DOHH2 (cell line): ENCODE measurements around the gene AKAP8L.

Source experiments
- H3F3A ChIP-seq: fragments of 200-600 bp; sonication (generic), shearing (Covaris generic); 2 replicates; pipeline ENCODE4 v1.6.0; 2016; ENCODE audit warnings: antibody characterized with exemption, mild to moderate bottlenecking; ENCODE audit not compliant: control insufficient read depth, insufficient read depth
- H3K27ac ChIP-seq: fragments of 200-600 bp; sonication (generic); 2 replicates; pipeline ENCODE4 v1.5.1; 2014; ENCODE audit warnings: low read depth, mild to moderate bottlenecking, low read length, moderate library complexity
- H3K27me3 ChIP-seq: fragments of 200-600 bp; sonication (generic); 2 replicates; pipeline ENCODE4 v1.6.1; 2014; ENCODE audit warnings: mild to moderate bottlenecking, low read length, mixed read lengths; ENCODE audit not compliant: control insufficient read depth
- H3K36me3 ChIP-seq: fragments of 200-600 bp; sonication (generic); 2 replicates; pipeline ENCODE4 v1.6.1; 2014; ENCODE audit warnings: mild to moderate bottlenecking, low read length, moderate library complexity, mixed read lengths; ENCODE audit not compliant: control insufficient read depth
- H3K4me1 ChIP-seq: fragments of 200-600 bp; sonication (generic); 2 replicates; pipeline ENCODE4 v1.6.1; 2014; ENCODE audit warnings: mild to moderate bottlenecking, low read length, mixed read lengths; ENCODE audit not compliant: control insufficient read depth
- H3K4me2 ChIP-seq: fragments of 200-600 bp; sonication (generic); 2 replicates; pipeline ENCODE4 v1.6.0; 2014; ENCODE audit warnings: mild to moderate bottlenecking, low read length, moderate library complexity
- H3K4me3 ChIP-seq: fragments of 200-600 bp; sonication (generic); 2 replicates; pipeline ENCODE4 v1.5.1; 2014; ENCODE audit warnings: mild to moderate bottlenecking, low read length, mixed read lengths
- H3K79me2 ChIP-seq: fragments of 200-600 bp; sonication (generic); 2 replicates; pipeline ENCODE4 v1.6.1; 2014; ENCODE audit warnings: mild to moderate bottlenecking, low read length, mixed read lengths; ENCODE audit not compliant: control insufficient read depth
- H3K9me2 ChIP-seq: fragments of 200-600 bp; sonication (generic); replicated peaks from 2 replicates; pipeline ENCODE4 v1.6.1; 2014; ENCODE audit warnings: mild to moderate bottlenecking, low read length, mixed read lengths; ENCODE audit not compliant: control insufficient read depth
- H3K9me3 ChIP-seq: fragments of 200-600 bp; sonication (generic); 2 replicates; pipeline ENCODE4 v1.6.1; 2014; ENCODE audit warnings: antibody characterized with exemption, low read length, mixed read lengths; ENCODE audit not compliant: control insufficient read depth, insufficient read depth
- H4K20me1 ChIP-seq: fragments of 200-600 bp; sonication (generic); 2 replicates; pipeline ENCODE4 v1.6.0; 2014; ENCODE audit warnings: low read depth, mild to moderate bottlenecking, antibody characterized with exemption, low read length, moderate library complexity; ENCODE audit not compliant: control insufficient read depth, insufficient read depth
- CTCF ChIP-seq: fragments of 200-600 bp; sonication (generic); IDR thresholded peaks from one replicate; pipeline ENCODE4 v1.5.1; 2014; ENCODE audit warnings: antibody characterized with exemption, mild to moderate bottlenecking, low read depth, low read length; ENCODE audit not compliant: poor library complexity, severe bottlenecking
- EZH2phosphoT487 ChIP-seq: fragments of 200-600 bp; sonication (generic); IDR thresholded peaks from 2 replicates; pipeline ENCODE4 v1.6.1; 2017; ENCODE audit warnings: borderline replicate concordance, mild to moderate bottlenecking, antibody characterized with exemption, low read length, moderate library complexity, mixed read lengths

Gene AKAP8L

GRCh38 chr19:15445807-15446376, 27.1 kb upstream of the AKAP8L start:
- Histone ChIP-seq H3K4me3 (no peak overlapping the region), H3K27me3 (peaks cover 12% of the 10 kb centered on the region), H3K36me3 (no peaks in the 10 kb centered on the region), H3F3A (peaks cover 7% of the 10 kb centered on the region), H3K4me1 (peaks cover 19% of the 10 kb centered on the region), H4K20me1 (no peaks in the 10 kb centered on the region), H3K9me2 (no peaks in the 10 kb centered on the region; the same call in 1 of the 2 replicates), H3K79me2 (no peaks in the 10 kb centered on the region), H3K9me3 (no peaks in the 10 kb centered on the region), H3K4me2 (no peak overlapping the region), H3K27ac (no peak overlapping the region)
- no peak for TF ChIP-seq CTCF
- TF ChIP-seq EZH2phosphoT487 = no peak

GRCh38 chr19:15445227-15445605, 26.4 kb upstream of the AKAP8L start:
- H3F3A ChIP-seq = 0 out of 2 replicates have a peak, but pooled peaks cover under 1% of the 10 kb centered on the region
- no peaks in the 10 kb centered on the region for H3K9me2 ChIP-seq
- no peak for TF ChIP-seq EZH2phosphoT487
- TF ChIP-seq CTCF = no peak
- peaks cover 12% of the 10 kb centered on the region for H3K27me3 ChIP-seq
- peaks cover 16% of the 10 kb centered on the region for H3K4me1 ChIP-seq
- no peaks in the 10 kb centered on the region for H3K9me3 ChIP-seq
- no peaks in the 10 kb centered on the region for H4K20me1 ChIP-seq
- no peaks in the 10 kb centered on the region for H3K79me2 ChIP-seq
- no peaks in the 10 kb centered on the region for H3K36me3 ChIP-seq
- H3K27ac ChIP-seq = no peak overlapping the region
- H3K4me3 ChIP-seq = no peak overlapping the region
- no peak overlapping the region for H3K4me2 ChIP-seq

GRCh38 chr19:15444505-15445226, 25.9 kb upstream of the AKAP8L start:
- H3K4me2 ChIP-seq = no peak overlapping the region
- H3K36me3 ChIP-seq = no peaks in the 10 kb centered on the region
- H3F3A ChIP-seq = no peaks in the 10 kb centered on the region
- peaks cover 12% of the 10 kb centered on the region for H3K27me3 ChIP-seq
- H3K9me3 ChIP-seq = no peaks in the 10 kb centered on the region
- peaks cover 14% of the 10 kb centered on the region for H3K4me1 ChIP-seq
- H3K79me2 ChIP-seq = no peaks in the 10 kb centered on the region
- H3K9me2 ChIP-seq = no peaks in the 10 kb centered on the region
- TF ChIP-seq CTCF (no peak), EZH2phosphoT487 (no peak)
- no peaks in the 10 kb centered on the region for H4K20me1 ChIP-seq
- no peak overlapping the region for H3K27ac ChIP-seq
- no peak overlapping the region for H3K4me3 ChIP-seq
